ENCODE measurements around the gene MAIP1.

The MAIP1 gene

GRCh38 chr2:199994896-199995295 lies 39.5 kb downstream of the MAIP1 start:
- no peak overlapping the region for H2AFZ ChIP-seq (ENCODE audit: low read length)
- no peaks in the 10 kb centered on the region for H3K27me3 ChIP-seq (replicated peaks; ENCODE audit: insufficient read depth, low read length)
- H3K9me3 ChIP-seq (replicated peaks; ENCODE audit: insufficient read depth, low read length): no peaks in the 10 kb centered on the region
- DNase-seq: no peak
- H3K9me2 ChIP-seq (replicated peaks; ENCODE audit: insufficient read depth, low read length): no peaks in the 10 kb centered on the region
- TF ChIP-seq EZH2 (optimal IDR thresholded peaks at IDR 0.05; ENCODE audit: low read depth, low read length): no peak
- no peak for TF ChIP-seq EZH2phosphoT487 (IDR thresholded peaks at IDR 0.05; ENCODE audit: low read length)
- no peak for TF ChIP-seq CTCF (IDR thresholded peaks at IDR 0.05; ENCODE audit: low read length)
- H4K20me1 ChIP-seq (ENCODE audit: insufficient read depth, low read length): no peaks in the 10 kb centered on the region
- H3K4me2 ChIP-seq (ENCODE audit: low read depth, low read length): no peak overlapping the region
- H3K79me2 ChIP-seq (ENCODE audit: low read length): no peaks in the 10 kb centered on the region
- H3F3A ChIP-seq (ENCODE audit: insufficient read depth, low read length): no peaks in the 10 kb centered on the region
- no peak overlapping the region for H3K4me3 ChIP-seq (ENCODE audit: low read length)
- H3K27ac ChIP-seq (ENCODE audit: low read length): no peak overlapping the region
- no peak overlapping the region for H3K9ac ChIP-seq (ENCODE audit: low read length)
- H3K36me3 ChIP-seq (replicated peaks; ENCODE audit: insufficient read depth, low read length): no peaks in the 10 kb centered on the region
- H3K4me1 ChIP-seq (ENCODE audit: low read length): no peaks in the 10 kb centered on the region

- Histone ChIP-seq H3K4me3 (ENCODE audit: low read length) (no peak overlapping the region), H2AFZ (ENCODE audit: low read length) (no peak overlapping the region), H3K4me2 (ENCODE audit: low read depth, low read length) (no peak overlapping the region), H3K36me3 (replicated peaks; ENCODE audit: insufficient read depth, low read length) (no peaks in the 10 kb centered on the region), H3K79me2 (ENCODE audit: low read length) (no peaks in the 10 kb centered on the region), H3F3A (ENCODE audit: insufficient read depth, low read length) (no peaks in the 10 kb centered on the region), H4K20me1 (ENCODE audit: insufficient read depth, low read length) (no peaks in the 10 kb centered on the region), H3K9me2 (replicated peaks; ENCODE audit: insufficient read depth, low read length) (no peaks in the 10 kb centered on the region), H3K27me3 (replicated peaks; ENCODE audit: insufficient read depth, low read length) (no peaks in the 10 kb centered on the region), H3K27ac (ENCODE audit: low read length) (no peak overlapping the region), H3K4me1 (ENCODE audit: low read length) (no peaks in the 10 kb centered on the region), H3K9ac (ENCODE audit: low read length) (no peak overlapping the region), H3K9me3 (replicated peaks; ENCODE audit: insufficient read depth, low read length) (no peaks in the 10 kb centered on the region)
- DNase-seq: no peak
- no peak for TF ChIP-seq CTCF (IDR thresholded peaks at IDR 0.05; ENCODE audit: low read length)
- no peak for TF ChIP-seq EZH2phosphoT487 (IDR thresholded peaks at IDR 0.05; ENCODE audit: low read length)
- no peak for TF ChIP-seq EZH2 (optimal IDR thresholded peaks at IDR 0.05; ENCODE audit: low read depth, low read length)
Measured at GRCh38 chr2:199997296-199997695, 41.9 kb downstream of the MAIP1 start.

- no peak for TF ChIP-seq CTCF (IDR thresholded peaks at IDR 0.05; ENCODE audit: low read length)
- H3K9ac ChIP-seq (ENCODE audit: low read length): no peak overlapping the region
- H2AFZ ChIP-seq (ENCODE audit: low read length): no peak overlapping the region
Measured at GRCh38 chr2:199999166-199999565, 43.8 kb downstream of the MAIP1 start.

More at GRCh38 chr2:199999166-199999565, 43.8 kb downstream of the MAIP1 start:
- Histone ChIP-seq H3K79me2 (ENCODE audit: low read length) (no peaks in the 10 kb centered on the region), H3K36me3 (replicated peaks; ENCODE audit: insufficient read depth, low read length) (no peaks in the 10 kb centered on the region), H4K20me1 (ENCODE audit: insufficient read depth, low read length) (no peaks in the 10 kb centered on the region), H3K4me3 (ENCODE audit: low read length) (no peak overlapping the region), H3K4me2 (ENCODE audit: low read depth, low read length) (no peak overlapping the region), H3K27me3 (replicated peaks; ENCODE audit: insufficient read depth, low read length) (no peaks in the 10 kb centered on the region), H3K9me3 (replicated peaks; ENCODE audit: insufficient read depth, low read length) (no peaks in the 10 kb centered on the region), H3K4me1 (ENCODE audit: low read length) (no peaks in the 10 kb centered on the region), H3K27ac (ENCODE audit: low read length) (no peak overlapping the region), H3K9me2 (replicated peaks; ENCODE audit: insufficient read depth, low read length) (no peaks in the 10 kb centered on the region), H3F3A (ENCODE audit: insufficient read depth, low read length) (no peaks in the 10 kb centered on the region)
- DNase-seq: no peak

Measured in MM.1S (cell line).